HEK293 (cell line): ENCODE data around the gene FBL.
A peak's percentile ranks its signal among the peaks of the same experiment; 100 is the strongest.
"Not testable (repeated sequence)": the region's sequence is repeated elsewhere in the genome, so short reads cannot be mapped to it uniquely, and the experiment has no call there.

Experiments used
- CTCF ChIA-PET: fragments of 350-600 bp; formaldehyde crosslinking; extraction: SDS; loops from one replicate; lab custom pipeline; 2021; ENCODE audit warnings: antibody characterized with exemption; lab: Yijun Ruan, JAX
- POLR2A ChIA-PET: fragments of 300-600 bp; formaldehyde crosslinking; extraction: SDS; loops from one replicate; lab custom pipeline; 2020; ENCODE audit warnings: antibody characterized with exemption, inconsistent platforms; lab: Yijun Ruan, JAX
- H3K27ac ChIP-seq: fragments of 200-500 bp; sonication (Bioruptor generic); 2 replicates; pipeline ENCODE4 v1.5.1; 2014; ENCODE audit warnings: low read depth, low read length, control low read depth, inconsistent platforms; ENCODE audit errors: extremely low read depth
- H3K36me3 ChIP-seq, 2 experiments: fragments of 200-500 bp in 1 of 2; sonication (Bioruptor generic) in 1 of 2; 1 replicate in 1 of 2; 2 replicates in 1 of 2; pipeline ENCODE4 v1.5.1; 2014 to 2017; ENCODE audit warnings: inconsistent platforms in 2 of 2, low read length in 2 of 2; ENCODE audit not compliant: control insufficient read depth in 2 of 2, insufficient read depth in 1 of 2
- H3K4me1 ChIP-seq: fragments of 200-500 bp; sonication (Bioruptor generic); 2 replicates; pipeline ENCODE4 v1.5.1; 2014; ENCODE audit warnings: mild to moderate bottlenecking, low read length, inconsistent platforms; ENCODE audit not compliant: control insufficient read depth, insufficient read depth
- H3K4me3 ChIP-seq: 2 replicates; pipeline ENCODE4 v1.5.1; 2011; ENCODE audit warnings: low read depth, mild to moderate bottlenecking, control low read depth, low read length, moderate library complexity
- H3K9me3 ChIP-seq: fragments of 200-500 bp; sonication (Bioruptor generic); 2 replicates; pipeline ENCODE4 v1.5.1; 2014; ENCODE audit warnings: low read depth, low read length, inconsistent platforms; ENCODE audit not compliant: control insufficient read depth, insufficient read depth
- BCL6B ChIP-seq: fragments of 450-650 bp; formaldehyde crosslinking; IDR thresholded peaks from 2 replicates; pipeline ENCODE4 v1.5.1; 2017; ENCODE audit warnings: missing biosample characterization, missing genetic modification characterization
- GLIS2 ChIP-seq: fragments of 450-650 bp; formaldehyde crosslinking; IDR thresholded peaks from 2 replicates; pipeline ENCODE4 v1.5.1; 2016; ENCODE audit warnings: missing biosample characterization, missing genetic modification characterization
- HOXD13 ChIP-seq: sonication (generic); formaldehyde crosslinking; IDR thresholded peaks from 2 replicates; pipeline ENCODE4 v1.8.0; 2022; ENCODE audit warnings: missing genetic modification reagents, borderline replicate concordance
- OSR2 ChIP-seq: fragments of 450-650 bp; formaldehyde crosslinking; IDR thresholded peaks from 2 replicates; pipeline ENCODE4 v1.5.1; 2016; ENCODE audit warnings: missing biosample characterization, missing genetic modification characterization
- OVOL3 ChIP-seq: fragments of 450-650 bp; formaldehyde crosslinking; IDR thresholded peaks from 2 replicates; pipeline ENCODE4 v1.5.1; 2016; ENCODE audit warnings: missing biosample characterization, missing genetic modification characterization
- TRIM28 ChIP-seq: IDR thresholded peaks from 2 replicates; pipeline ENCODE4 v1.6.1; 2011; ENCODE audit warnings: low read length, control low read depth, borderline replicate concordance
- ZFP69B ChIP-seq: fragments of 450-650 bp; formaldehyde crosslinking; IDR thresholded peaks from 2 replicates; pipeline ENCODE4 v1.5.1; 2016; ENCODE audit warnings: missing biosample characterization, missing genetic modification characterization
- ZNF10 ChIP-seq: fragments of 450-650 bp; formaldehyde crosslinking; IDR thresholded peaks from 2 replicates; pipeline ENCODE4 v1.5.1; 2017; ENCODE audit warnings: missing biosample characterization, missing genetic modification characterization
- ZNF274 ChIP-seq, 2 experiments: fragments of 200-500 bp in 1 of 2; fragments of 450-650 bp in 1 of 2; sonication (Bioruptor generic) in 1 of 2; formaldehyde crosslinking in 1 of 2; IDR thresholded peaks; 2 replicates each; pipeline versions ENCODE4 v1.5.1 to v1.6.1; 2014 to 2016; ENCODE audit warnings: borderline replicate concordance in 1 of 2, inconsistent platforms in 1 of 2, low read length in 1 of 2, missing biosample characterization in 1 of 2, missing genetic modification characterization in 1 of 2
- ZNF280C ChIP-seq: fragments of 450-650 bp; formaldehyde crosslinking; IDR thresholded peaks from 2 replicates; pipeline ENCODE4 v1.5.1; 2016; ENCODE audit warnings: missing biosample characterization, missing genetic modification characterization
- ZNF311 ChIP-seq: fragments of 450-650 bp; formaldehyde crosslinking; IDR thresholded peaks from 2 replicates; pipeline ENCODE4 v1.5.1; 2017; ENCODE audit warnings: missing biosample characterization, missing genetic modification characterization, borderline replicate concordance
- ZNF37A ChIP-seq: fragments of 450-650 bp; IDR thresholded peaks from 2 replicates; pipeline ENCODE4 v1.5.1; 2018; ENCODE audit warnings: missing biosample characterization, missing genetic modification characterization
- ZNF433 ChIP-seq: fragments of 450-650 bp; formaldehyde crosslinking; IDR thresholded peaks from 2 replicates; pipeline ENCODE4 v1.5.1; 2016; ENCODE audit warnings: missing biosample characterization, missing genetic modification characterization, low read depth
- ZNF510 ChIP-seq: fragments of 450-650 bp; formaldehyde crosslinking; IDR thresholded peaks from 2 replicates; pipeline ENCODE4 v1.5.1; 2018; ENCODE audit warnings: mild to moderate bottlenecking, missing genetic modification characterization, missing biosample characterization; ENCODE audit not compliant: insufficient replicate concordance
- ZNF518A ChIP-seq: fragments of 450-650 bp; formaldehyde crosslinking; conservative IDR thresholded peaks from 2 replicates; pipeline ENCODE4 v1.5.1; 2016; ENCODE audit warnings: low read depth, missing biosample characterization, missing genetic modification characterization
- ZNF548 ChIP-seq: fragments of 450-650 bp; formaldehyde crosslinking; IDR thresholded peaks from 2 replicates; pipeline ENCODE4 v1.5.1; 2016; ENCODE audit warnings: missing biosample characterization, missing genetic modification characterization
- ZNF555 ChIP-seq: fragments of 450-650 bp; formaldehyde crosslinking; conservative IDR thresholded peaks from 2 replicates; pipeline ENCODE4 v1.5.1; 2017; ENCODE audit warnings: missing biosample characterization, mild to moderate bottlenecking, missing genetic modification characterization, inconsistent platforms
- ZNF571 ChIP-seq: fragments of 450-650 bp; formaldehyde crosslinking; IDR thresholded peaks from 2 replicates; pipeline ENCODE4 v1.5.0; 2017; ENCODE audit warnings: missing biosample characterization, missing genetic modification characterization
- ZNF610 ChIP-seq: fragments of 450-650 bp; formaldehyde crosslinking; IDR thresholded peaks from 2 replicates; pipeline ENCODE4 v1.5.1; 2016; ENCODE audit warnings: missing biosample characterization, missing genetic modification characterization, borderline replicate concordance
- ZNF645 ChIP-seq: fragments of 450-650 bp; formaldehyde crosslinking; IDR thresholded peaks from 2 replicates; pipeline ENCODE4; 2016; ENCODE audit warnings: missing biosample characterization, missing genetic modification characterization
- ZNF707 ChIP-seq: fragments of 450-650 bp; formaldehyde crosslinking; IDR thresholded peaks from 2 replicates; pipeline ENCODE4 v1.5.1; 2016; ENCODE audit warnings: missing biosample characterization, missing genetic modification characterization
- ZNF785 ChIP-seq: fragments of 450-650 bp; formaldehyde crosslinking; IDR thresholded peaks from 2 replicates; pipeline ENCODE4 v1.5.1; 2016; ENCODE audit warnings: missing biosample characterization, missing genetic modification characterization
- ZSCAN5A ChIP-seq: fragments of 450-650 bp; formaldehyde crosslinking; IDR thresholded peaks from 2 replicates; pipeline ENCODE4 v1.5.1; 2016; ENCODE audit warnings: missing biosample characterization, missing genetic modification characterization

FBL gene

GRCh38 chr19:39878866-39879265 lies 32.7 kb upstream of the FBL start:
- H3K4me1 ChIP-seq, H3K36me3 ChIP-seq, POLR2A ChIA-PET, H3K27ac ChIP-seq, H3K4me3 ChIP-seq, H3K9me3 ChIP-seq: not testable (repeated sequence)
- CTCF ChIA-PET: interaction anchor here (0.6 to 1.3 kb wide), 5 partner anchors 33 to 484 kb away, joined by 3 to 5 read pairs (median 3); partner anchors contain the start of gene PSMC4
- TF ChIP-seq ZNF555 (tag by site-specific recombination): 0 out of 2 replicates have a peak, but pooled peaks have one; percentile 1
- 0 out of 2 replicates have a peak, but pooled peaks have one; percentile 27 for TF ChIP-seq ZNF311 (tag by site-specific recombination)
- TF ChIP-seq ZNF571 (tag by site-specific recombination): 0 out of 2 replicates have a peak, but pooled peaks have one; percentile 16
- 0 out of 2 replicates have a peak, but pooled peaks have one; percentile 46 for TF ChIP-seq ZNF280C

GRCh38 chr19:39878398-39878797 lies 32.2 kb upstream of the FBL start:
- no peaks in the 10 kb centered on the region for H3K9me3 ChIP-seq
- H3K27ac ChIP-seq: 0 out of 2 replicates have a peak overlapping the region, but pooled peaks have one; percentile 24
- H3K36me3 ChIP-seq: no peaks in the 10 kb centered on the region
- ChIA-PET CTCF (interaction anchor here (0.6 to 1.3 kb wide), 5 partner anchors 33 to 484 kb away, joined by 3 to 5 read pairs (median 3); partner anchors contain the start of gene PSMC4), POLR2A (no interaction called here)
- no peak overlapping the region for H3K4me3 ChIP-seq
- H3K4me1 ChIP-seq: no peaks in the 10 kb centered on the region
- no peak for TF ChIP-seq ZNF37A (tag by site-specific recombination)
- TF ChIP-seq ZNF510: no peak
- TF ChIP-seq ZNF785: no peak
- no peak for TF ChIP-seq HOXD13 (CRISPR knock-in tag)
- TF ChIP-seq OVOL3 (tag by site-specific recombination): no peak
- no peak for TF ChIP-seq OSR2 (tag by site-specific recombination)
- no peak for TF ChIP-seq ZNF10 (tag by site-specific recombination)
- no peak for TF ChIP-seq ZNF274 (IDR thresholded peaks at IDR 0.05; ENCODE audit: low read length)
- no peak for TF ChIP-seq ZNF274 (tag by site-specific recombination; IDR thresholded peaks at IDR 0.05; ENCODE audit: borderline replicate concordance)
- TF ChIP-seq BCL6B (tag by site-specific recombination): peak; percentile 59; the same call in 1 of the 2 replicates
- TF ChIP-seq ZSCAN5A (tag by site-specific recombination): no peak
- peak; percentile 13; the same call in 1 of the 2 replicates for TF ChIP-seq ZNF548 (tag by site-specific recombination)
- TF ChIP-seq ZFP69B (tag by site-specific recombination): no peak
- TF ChIP-seq ZNF610 (tag by site-specific recombination): no peak
- TF ChIP-seq ZNF433 (tag by site-specific recombination): no peak
- TF ChIP-seq ZNF518A (tag by site-specific recombination): no peak
- no peak for TF ChIP-seq TRIM28
- no peak for TF ChIP-seq GLIS2 (tag by site-specific recombination)
- TF ChIP-seq ZNF707 (tag by site-specific recombination): no peak
- peak; percentile 76; the same call in 1 of the 2 replicates for TF ChIP-seq ZNF645
